Nephron progenitor cell (in vitro differentiated cells): Measurements from ENCODE around the gene EPRS1.

ENCODE experiments used
- DNase-seq: peaks from one replicate; pipeline ENCODE4 v3.0.0; 2021
- H3K27ac Mint-ChIP-seq: 2 replicates; pipeline ENCODE4 v1.8.0; 2021; ENCODE audit warnings: mild to moderate bottlenecking, moderate library complexity, mixed read lengths
- H3K27me3 Mint-ChIP-seq: 2 replicates; pipeline ENCODE4 v1.8.0; 2021; ENCODE audit warnings: mild to moderate bottlenecking, low read depth, mixed read lengths; ENCODE audit not compliant: poor library complexity
- H3K36me3 Mint-ChIP-seq: 2 replicates; pipeline ENCODE4 v1.8.0; 2021; ENCODE audit warnings: low read depth, mixed read lengths
- H3K4me1 Mint-ChIP-seq: 2 replicates; pipeline ENCODE4 v1.8.0; 2021; ENCODE audit warnings: mixed read lengths
- H3K4me3 Mint-ChIP-seq: 2 replicates; pipeline ENCODE4 v1.8.0; 2021; ENCODE audit warnings: mild to moderate bottlenecking, moderate library complexity, mixed read lengths
- H3K9me3 Mint-ChIP-seq: 2 replicates; pipeline ENCODE4 v1.8.0; 2021; ENCODE audit warnings: mild to moderate bottlenecking, moderate library complexity, mixed read lengths
- CTCF ChIP-seq: fragments of 200-600 bp; sonication (generic); IDR thresholded peaks from 2 replicates; pipeline ENCODE4 v1.5.0; 2021; ENCODE audit warnings: antibody characterized with exemption

EPRS1 gene

GRCh38 chr1:220060876-220061275 lies 14.6 kb upstream of the EPRS1 start:
- H3K27ac Mint-ChIP-seq, result no peak overlapping the region
- H3K9me3 Mint-ChIP-seq, result no peaks in the 10 kb centered on the region
- DNase-seq, result no peak
- no peaks in the 10 kb centered on the region for H3K4me1 Mint-ChIP-seq
- H3K36me3 Mint-ChIP-seq, result peaks cover 59% of the 10 kb centered on the region
- no peak for TF ChIP-seq CTCF
- no peaks in the 10 kb centered on the region for H3K27me3 Mint-ChIP-seq
- H3K4me3 Mint-ChIP-seq, result no peak overlapping the region

GRCh38 chr1:220056374-220056773 lies 10.1 kb upstream of the EPRS1 start:
- no peaks in the 10 kb centered on the region for H3K9me3 Mint-ChIP-seq
- no peak for TF ChIP-seq CTCF

DNA sequence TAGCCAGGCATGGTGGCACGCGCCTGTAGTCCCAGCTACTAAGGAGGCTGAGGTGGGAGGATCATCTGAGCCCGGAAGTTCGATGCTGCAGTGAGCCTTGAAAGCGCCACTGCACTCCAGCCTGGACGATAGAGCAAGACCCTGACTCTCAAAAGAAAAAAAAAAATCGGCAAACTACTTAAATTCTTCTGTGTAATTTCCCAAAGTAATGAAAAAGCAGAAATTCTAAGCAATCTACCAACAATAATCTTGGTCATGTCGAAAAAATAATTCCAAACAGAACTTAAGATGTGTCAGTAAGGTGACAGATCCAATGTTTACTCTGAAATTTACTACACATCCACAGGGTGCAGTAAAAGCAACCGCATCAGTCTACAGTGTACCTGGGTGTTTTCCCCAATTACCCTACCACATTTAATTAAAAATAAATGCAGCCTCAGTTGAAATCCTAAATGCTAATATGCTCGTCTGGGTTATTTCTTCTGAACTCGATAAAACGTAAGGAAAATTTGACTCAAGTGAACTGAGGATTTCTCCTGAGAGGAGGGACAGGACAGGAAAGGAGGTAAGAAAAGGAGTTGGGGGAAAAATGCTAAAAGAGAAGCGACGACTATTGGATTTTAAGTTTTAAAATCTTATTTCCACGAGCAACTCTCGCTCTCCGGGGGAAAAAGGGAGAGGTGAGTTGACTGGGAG lies 801 bp downstream of the EPRS1 start:
- Mint-ChIP-seq H3K9me3 (no peaks in the 10 kb centered on the region), H3K27me3 (peaks cover 7% of the 10 kb centered on the region), H3K36me3 (no peaks in the 10 kb centered on the region), H3K4me3 (peak overlapping the region; percentile 96), H3K4me1 (peaks cover 27% of the 10 kb centered on the region), H3K27ac (peak overlapping the region; percentile 73)
- DNase-seq, result no peak
- no peak for TF ChIP-seq CTCF

More at GRCh38 chr1:220056374-220056773, 10.1 kb upstream of the EPRS1 start:
- peaks cover 3% of the 10 kb centered on the region for H3K27me3 Mint-ChIP-seq
- H3K27ac Mint-ChIP-seq, result peak overlapping the region; percentile 53
- H3K4me1 Mint-ChIP-seq, result no peaks in the 10 kb centered on the region
- H3K36me3 Mint-ChIP-seq, result peaks cover 36% of the 10 kb centered on the region
- no peak overlapping the region for H3K4me3 Mint-ChIP-seq
- no peak for DNase-seq

GRCh38 chr1:220044678-220045355 lies 1.5 kb downstream of the EPRS1 start:
- H3K27me3 Mint-ChIP-seq, result peaks cover 7% of the 10 kb centered on the region
- H3K9me3 Mint-ChIP-seq, result no peaks in the 10 kb centered on the region
- peak overlapping the region; percentile 96 for H3K4me3 Mint-ChIP-seq
- H3K27ac Mint-ChIP-seq, result no peak overlapping the region
- H3K4me1 Mint-ChIP-seq, result peaks cover 27% of the 10 kb centered on the region
- H3K36me3 Mint-ChIP-seq, result no peaks in the 10 kb centered on the region
- TF ChIP-seq CTCF, result no peak
- no peak for DNase-seq

DNA sequence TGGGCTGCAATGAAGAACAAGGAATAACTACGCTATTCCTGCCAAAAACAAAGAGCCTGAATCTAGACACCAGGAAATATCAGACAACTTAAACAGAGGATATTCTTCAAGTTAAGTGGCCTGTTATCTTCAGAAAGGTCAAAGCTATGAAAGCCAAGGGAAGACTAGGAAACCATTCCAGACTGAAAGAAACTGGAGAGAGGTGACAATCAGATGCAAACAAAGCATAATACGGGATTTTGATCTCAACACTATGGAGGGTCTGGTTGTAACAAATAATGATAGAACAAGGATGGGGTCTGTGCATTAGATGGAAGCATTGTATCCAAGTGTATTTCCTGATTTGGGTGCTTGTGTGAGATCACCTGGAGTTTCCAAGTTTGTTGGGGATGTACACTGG lies 2.7 kb downstream of the EPRS1 start:
- Mint-ChIP-seq H3K27ac (no peak overlapping the region), H3K4me3 (peak overlapping the region; percentile 1), H3K4me1 (peaks cover 27% of the 10 kb centered on the region)

More for the DNA sequence above, 2.7 kb downstream of the EPRS1 start:
- Mint-ChIP-seq H3K36me3 (peaks cover 5% of the 10 kb centered on the region), H3K9me3 (no peaks in the 10 kb centered on the region), H3K27me3 (peaks cover 4% of the 10 kb centered on the region)
- no peak for TF ChIP-seq CTCF
- no peak for DNase-seq
